HG03469 (cell line): ENCODE measurements around the gene SPINK2.

Experiments
- ATAC-seq: cut with Tn5 transposase; IDR thresholded peaks from one replicate; pipeline ENCODE4 v1.9.1; 2021; ENCODE audit warnings: mild to moderate bottlenecking, moderate library complexity, moderate number of reproducible peaks; ENCODE audit not compliant: unreplicated experiment

Gene SPINK2, protein sequence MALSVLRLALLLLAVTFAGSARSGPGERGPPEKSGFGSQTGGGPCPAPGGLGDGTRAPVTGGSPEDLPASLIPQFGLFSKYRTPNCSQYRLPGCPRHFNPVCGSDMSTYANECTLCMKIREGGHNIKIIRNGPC

DNA sequence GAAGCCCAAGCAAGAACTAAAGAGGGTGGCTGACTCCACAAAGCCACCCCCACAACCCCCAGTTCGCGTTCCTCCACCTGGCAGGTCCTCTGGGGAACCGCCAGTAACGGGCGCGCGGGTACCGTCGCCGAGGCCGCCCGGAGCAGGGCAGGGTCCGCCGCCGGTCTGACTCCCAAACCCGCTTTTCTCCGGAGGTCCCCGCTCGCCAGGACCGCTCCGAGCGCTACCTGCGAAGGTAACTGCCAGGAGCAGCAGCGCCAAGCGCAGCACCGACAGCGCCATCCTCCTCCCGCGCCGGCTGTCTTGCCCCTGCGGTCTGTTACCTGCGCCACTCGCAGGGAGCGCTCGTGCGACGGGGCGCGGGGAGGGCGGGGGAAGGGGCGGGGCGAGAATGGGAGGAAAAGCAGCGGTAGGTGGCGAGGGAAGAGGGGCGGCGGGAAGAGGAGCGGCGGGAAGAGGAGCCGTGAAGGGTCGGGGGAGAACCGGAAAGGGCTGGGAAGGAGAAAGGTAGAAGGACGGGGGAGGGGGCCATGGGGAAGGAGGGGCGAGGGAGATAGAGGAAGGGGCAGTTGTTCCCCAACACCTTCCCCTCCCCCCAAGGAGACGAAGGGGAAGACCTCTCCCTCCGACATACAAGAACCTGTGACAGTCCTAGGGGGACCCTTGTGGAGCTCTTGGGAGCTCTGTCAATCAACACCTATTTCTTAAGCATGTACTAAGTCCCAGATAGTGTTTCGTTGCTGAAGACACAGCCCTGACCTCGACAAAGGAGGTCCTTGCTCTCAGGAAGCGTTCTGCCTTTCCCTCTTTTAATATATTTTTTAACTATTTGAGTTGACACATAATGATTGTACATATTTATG, at the start of gene SPINK2:
SPINK2 (minus strand) TSS at position 321 of the 863 bp plus-strand sequence; CDS start at position 282, 39 bp downstream.
- ATAC-seq = no peak

DNA sequence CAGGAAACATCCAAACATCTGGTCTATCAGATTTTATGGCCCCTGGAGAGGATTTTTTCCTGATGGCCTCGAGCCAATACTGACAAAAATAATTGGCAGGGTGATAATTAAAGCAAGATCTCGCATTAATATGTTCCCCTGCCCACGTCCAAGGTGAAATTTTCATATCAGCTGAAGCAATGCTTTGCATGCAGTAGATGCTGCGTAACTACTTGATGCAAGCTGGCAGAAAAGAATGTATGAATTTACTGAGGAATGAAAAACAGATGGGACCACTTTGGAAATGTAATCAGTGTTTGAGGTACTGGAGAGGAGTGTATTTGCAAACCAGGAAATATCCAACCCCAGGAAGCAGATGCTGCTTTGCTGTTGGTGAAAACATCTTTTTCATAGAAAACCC, 49.4 kb upstream of the SPINK2 start:
- ATAC-seq = no peak

DNA sequence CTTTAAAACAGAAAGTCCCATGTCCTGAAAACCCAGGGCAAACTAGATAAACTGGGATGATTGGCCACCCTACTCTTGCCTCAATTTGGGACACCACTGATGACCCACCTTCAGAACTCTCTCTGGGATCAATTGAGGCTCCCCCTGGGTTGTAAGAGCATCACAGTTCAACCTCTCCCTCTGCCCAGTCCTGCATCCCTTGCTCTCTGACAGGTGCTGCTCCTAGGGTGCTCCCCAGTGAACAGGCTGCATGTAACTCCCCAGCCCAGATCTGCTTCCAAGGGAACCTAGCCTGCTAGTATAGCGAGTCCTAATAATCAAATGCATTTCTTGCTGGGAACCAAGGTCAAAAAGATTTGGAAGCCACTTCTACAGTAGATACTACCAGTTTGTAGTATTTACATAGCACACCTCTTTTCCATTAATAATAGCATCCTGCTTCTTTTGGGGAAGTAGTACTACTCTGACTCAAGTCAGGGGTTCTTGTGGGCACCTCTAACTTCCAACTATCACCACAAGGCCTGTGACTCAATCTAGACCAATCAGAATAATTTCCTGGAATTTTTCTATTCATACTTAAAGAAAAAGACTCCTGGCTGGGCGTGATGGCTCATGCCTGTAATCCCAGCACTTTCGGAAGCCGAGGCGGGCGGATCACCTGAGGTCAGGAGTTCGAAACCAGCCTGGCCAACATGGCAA, 42.1 kb upstream of the SPINK2 start:
- ATAC-seq = peak; percentile 51

DNA sequence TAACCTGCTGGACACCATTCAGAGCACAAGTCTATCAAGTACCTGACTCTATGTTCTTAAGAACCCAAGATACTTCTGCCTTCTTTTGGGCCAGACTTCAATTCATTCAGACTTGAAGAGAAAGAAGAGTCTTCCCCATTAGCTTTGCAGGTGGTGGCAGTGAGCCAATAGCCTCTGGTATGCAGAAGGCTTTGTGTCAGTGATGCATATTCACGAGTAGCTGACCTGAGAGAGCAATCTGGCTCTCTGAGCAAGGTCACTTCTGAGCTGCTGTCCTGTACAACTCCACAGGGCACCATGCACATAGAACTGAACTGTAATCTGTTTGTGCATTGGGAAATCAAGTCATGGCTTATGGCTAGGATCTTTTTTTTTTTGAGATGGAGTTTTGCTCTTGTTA, 39.9 kb upstream of the SPINK2 start:
- ATAC-seq = no peak

DNA sequence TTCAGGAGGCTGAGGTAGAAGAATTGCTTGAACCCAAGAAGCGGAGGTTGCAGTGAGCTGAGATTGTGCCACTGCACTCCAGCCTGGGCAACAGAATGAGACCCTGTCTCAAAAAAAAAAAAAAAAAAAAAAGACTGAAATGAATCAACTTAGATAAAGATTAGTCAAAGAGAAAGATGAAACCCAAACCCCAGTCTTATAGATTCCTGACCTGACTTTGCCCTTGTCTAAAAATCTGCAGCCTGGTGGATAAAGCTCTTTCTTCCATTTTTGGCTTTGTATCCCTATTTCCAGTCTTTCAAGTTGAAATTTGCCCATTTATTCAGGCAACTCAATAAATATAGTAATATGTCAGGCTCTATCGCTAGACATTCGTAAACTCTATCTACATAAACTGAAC, 39.3 kb upstream of the SPINK2 start:
- no peak for ATAC-seq

DNA sequence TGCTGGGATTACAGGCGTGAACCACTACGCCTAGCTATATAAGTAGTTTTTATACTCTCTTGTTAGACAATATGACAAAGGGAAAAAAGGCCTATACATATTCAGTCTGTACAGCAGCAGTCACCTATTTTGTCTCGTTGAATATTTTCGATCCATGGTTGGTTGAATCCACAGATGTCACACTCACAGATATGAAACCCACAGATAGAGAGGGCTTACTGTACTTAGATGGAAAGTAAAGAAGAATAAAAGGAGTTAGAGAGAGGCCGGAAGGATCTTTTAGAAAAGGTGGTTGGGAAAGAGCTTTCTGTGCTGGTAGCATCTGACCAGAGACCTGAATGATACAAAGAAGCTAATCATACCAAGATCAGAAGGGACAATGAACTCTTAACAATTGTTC, 38.3 kb upstream of the SPINK2 start:
- ATAC-seq = peak; percentile 37

DNA sequence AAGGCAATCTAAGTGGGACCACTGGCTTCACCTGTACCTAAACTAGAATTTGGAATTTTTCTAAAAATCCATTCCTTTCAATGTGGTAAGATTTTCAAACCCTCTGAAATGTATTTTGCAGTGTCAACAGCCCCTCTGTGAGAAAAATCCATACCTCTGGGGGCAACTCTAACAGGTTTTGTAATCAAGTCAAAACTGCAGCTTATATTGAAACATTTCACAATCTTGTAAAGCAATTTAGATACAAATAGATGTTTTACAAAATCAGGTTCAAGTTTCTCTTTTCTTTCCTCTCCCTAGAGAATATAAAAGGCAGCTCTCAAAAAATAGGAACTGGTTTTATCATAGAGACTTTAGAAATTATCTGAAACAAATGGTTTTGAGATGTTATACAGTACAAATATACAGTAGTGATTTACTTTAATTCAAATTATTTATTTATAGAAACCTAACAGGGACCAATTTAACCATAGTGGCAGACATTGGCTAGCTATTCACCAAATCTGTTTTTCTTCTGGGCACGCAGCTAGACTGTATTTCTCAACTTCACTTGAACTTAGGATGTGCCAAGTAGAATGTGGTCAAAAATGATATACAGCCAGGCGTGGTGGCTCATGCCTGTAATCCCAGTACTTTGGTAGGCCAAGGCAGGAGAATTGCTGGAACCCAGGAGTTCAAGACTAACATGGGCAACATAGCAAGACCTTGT, 36.3 kb upstream of the SPINK2 start:
- ATAC-seq = no peak

DNA sequence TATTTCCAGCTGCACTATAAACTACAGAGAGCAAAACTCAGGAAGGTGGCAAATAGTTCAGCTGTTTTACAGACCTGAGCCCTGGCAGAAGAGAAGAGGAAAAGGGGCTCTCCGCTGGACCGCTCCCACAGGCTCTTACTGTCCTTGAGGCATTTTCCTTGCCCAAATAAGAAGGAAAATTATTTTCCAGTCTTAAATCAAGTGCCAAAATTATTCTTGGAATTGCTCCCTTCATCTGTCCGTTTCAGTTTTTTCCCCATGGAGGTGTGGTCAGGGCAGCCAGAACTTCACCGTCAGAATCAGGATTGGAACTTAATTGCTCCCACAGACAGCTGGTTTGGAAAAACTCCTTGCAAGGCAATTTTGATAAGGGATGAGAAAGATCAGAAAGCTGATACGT, 35.2 kb upstream of the SPINK2 start:
- ATAC-seq = no peak

DNA sequence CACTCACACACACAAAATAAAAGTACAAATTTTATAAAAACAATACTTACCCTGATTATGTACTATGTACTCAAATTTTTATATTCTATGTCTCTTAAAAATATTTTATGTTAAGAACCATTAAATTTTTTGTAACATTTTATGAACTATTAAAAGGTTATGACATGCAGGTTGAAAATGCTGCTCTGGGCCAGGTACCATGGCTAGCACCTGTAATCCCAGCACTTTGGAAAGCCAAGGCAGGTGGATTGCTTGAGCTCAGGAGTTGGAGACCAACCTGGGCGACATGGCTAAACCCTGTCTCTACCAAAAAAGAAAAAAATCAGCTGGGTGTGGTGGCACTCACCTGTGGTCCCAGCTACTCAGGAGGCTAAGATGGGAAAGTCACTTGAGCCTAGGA, 29.4 kb upstream of the SPINK2 start:
- no peak for ATAC-seq

DNA sequence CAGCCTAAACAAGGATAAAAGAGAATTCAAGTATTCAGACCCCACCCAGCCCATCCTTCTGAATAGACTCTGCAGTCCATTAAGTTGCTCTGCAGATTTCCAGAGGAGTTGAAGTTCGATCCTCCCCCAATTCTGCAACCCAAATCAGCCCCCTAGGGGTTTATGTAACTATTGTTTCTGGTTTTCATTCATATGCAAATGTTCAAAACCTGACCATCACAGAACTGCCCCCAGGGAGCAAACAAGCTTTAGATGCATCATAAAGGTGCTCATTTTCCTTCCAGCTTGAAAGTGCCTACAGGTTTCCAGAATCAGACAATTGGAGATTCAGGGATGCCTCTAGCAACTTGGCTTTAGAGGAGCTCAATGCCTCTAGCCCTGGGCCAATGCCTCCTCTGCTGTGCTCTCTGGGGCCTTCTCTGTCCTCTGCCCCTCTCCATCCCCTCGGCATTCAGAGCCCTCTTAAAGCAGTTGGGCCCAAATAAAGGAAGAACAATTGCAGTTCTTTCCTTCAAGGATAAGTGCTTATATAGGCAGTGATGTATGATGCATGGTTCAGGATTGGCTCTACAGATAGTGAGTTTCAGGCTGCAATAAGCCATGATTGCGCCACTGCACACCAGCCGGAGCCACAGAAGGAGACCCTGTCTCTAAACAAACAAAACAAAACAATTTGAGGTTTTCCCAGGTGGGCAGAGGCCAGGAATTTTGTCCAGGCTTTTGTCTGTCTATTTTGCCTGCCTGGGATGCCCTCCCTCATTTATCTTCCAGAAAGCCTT, 23.5 kb upstream of the SPINK2 start:
- no peak for ATAC-seq

DNA sequence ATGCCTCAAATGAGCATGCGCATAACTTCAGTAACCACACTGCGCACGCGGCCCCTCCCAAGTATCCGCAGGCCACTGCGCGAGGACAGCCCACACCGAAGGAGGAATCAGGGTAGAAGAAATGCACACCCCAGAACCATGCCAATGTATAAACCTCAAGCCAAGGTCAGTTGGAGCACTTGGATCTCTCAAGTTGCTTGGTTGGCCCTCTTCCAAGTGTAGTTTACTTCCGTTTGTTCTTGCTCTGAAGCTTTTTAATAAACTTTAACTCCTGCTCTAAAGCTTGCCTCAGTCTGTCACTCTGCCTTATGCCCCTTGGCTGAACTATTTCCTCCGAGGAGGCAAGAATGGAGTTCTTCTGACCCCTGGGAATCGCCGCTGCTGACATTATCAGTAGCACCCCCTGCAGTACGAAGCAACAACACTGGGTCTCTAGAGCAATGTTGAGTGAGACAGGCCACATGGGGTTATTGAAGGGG, 22.0 kb upstream of the SPINK2 start:
- ATAC-seq = no peak

DNA sequence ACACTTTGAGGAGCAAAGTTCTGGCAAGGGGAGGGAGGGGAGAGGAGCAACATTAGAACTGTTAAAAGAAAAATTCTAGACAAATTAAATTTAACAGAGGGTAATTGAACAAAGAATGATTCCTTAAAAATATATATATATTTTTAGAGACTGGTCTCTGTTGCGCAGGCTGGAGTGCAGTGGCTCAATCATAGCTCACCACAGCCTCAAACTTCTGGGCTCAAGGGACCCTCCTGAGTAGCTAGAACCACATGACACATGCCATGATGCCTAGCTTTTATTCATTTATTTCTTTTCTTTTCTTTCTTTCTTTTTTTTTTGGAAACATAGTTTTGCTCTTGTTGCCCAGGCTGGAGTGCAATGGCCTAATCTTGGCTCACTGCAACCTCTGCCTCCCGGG, 19.1 kb upstream of the SPINK2 start:
- no peak for ATAC-seq

DNA sequence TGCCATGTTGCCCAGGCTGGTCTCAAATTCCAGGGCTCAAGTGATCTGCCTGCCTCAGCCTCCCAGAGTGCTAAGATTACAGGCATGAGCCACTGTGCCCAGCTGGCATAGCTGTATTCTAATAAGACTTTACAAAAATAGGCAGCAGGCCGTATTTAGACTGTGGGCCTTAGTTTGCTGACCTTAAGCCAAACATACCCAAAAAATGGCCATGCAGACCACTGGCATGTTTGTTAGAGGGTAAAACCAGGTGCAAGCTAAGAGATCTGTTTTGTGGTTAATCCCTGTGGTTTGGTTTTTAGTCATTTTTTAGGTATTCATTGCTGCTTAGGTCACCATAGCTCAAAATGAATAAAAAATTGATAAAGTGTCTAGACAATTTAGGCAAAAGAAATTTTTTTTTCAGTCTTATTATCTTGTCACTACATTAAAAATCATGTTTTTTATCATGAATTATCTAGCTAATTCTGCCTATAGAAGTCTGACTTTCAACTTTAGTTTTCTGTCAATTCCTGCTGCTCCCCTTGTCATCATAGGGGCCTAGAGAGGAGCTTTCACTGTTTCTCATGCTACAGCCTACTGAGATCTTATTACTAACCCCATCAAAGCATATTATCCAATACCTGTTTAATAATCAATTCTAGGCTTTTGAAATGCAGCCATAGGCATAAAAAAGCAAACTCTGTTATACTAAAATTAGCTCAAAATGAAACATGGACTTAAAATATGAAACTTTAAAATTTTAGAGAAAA, 7.5 kb upstream of the SPINK2 start:
- ATAC-seq = peak; percentile 62

DNA sequence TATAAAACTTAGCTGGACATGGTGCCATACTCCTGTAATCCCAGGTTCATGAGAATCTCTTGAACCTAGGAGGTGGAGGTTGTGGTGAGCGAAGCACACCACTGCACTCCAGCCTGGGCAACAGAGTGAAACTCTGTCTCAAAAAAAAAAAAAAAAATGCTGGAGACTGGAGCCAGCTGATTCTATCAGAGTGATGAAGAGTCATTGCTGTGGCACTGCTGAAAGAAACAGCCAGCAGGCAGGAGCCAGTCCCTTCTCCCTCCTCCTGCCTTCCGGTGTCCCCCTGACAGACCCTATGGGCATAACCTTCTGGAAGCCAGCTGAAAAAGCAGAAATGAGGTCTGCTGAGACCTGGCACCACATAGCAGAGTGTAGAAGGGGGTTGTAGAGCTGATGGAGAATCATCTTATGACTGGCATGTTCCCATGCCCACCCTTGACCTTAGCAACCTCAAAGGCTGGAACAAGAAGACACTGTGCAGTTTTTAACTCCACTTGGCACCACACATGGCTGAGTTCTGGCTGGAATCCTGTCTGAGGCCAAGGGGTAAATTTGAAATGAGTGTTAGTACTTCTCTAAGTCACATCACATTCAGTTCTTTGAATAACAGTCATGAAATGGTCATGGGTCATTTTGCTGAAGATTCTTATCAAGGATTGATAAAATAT, 2.6 kb upstream of the SPINK2 start:
- ATAC-seq = no peak

DNA sequence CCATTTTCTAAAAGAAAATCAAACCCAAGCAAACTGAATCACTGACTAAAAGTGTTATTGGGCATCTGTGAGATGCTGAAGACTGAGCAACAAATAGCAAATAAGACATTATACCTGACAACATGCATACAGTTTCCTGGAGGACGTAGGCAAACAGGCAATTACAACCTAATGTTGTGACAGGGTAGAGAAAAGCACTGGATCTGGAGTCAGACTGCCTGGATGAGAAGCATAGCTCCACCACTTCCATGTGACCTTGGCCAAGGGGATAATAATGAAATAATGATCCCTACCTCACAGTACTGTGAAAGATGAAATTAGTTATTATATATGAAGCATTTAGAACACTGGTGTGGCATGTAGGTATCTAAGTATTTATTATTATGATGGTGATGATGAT, 2.7 kb downstream of the SPINK2 start:
- no peak for ATAC-seq

DNA sequence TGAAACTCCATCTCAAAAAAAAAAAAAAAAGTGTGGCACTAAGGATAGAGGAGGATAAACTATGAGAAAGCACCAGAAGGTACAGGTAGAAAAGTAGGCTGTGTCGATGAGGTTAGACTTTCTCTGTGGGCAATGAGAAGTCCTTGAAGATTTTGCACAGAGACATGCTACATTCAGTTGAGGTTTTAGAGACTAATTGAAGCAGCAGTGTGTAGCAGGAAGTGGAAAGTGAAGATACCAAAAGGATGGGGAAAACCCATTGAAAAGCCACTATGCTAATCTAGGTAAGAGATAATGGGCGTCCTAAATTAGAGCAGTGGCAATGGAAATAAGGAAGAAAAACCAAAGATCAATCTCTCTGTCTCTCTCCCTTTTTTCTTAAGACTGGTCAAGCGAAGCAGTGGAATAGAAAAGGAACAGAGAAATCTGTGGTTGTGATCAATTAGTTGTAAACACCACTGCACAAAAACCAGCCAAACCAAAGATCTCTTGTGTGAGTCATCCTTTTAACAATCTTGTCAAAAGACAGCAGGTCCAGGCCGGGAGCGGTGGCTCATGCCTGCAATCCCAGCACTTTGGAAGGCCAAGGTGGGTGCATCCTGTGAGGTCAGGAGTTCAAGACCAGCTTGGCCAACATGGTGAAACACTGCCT, 3.5 kb downstream of the SPINK2 start:
- ATAC-seq = peak; percentile 86

DNA sequence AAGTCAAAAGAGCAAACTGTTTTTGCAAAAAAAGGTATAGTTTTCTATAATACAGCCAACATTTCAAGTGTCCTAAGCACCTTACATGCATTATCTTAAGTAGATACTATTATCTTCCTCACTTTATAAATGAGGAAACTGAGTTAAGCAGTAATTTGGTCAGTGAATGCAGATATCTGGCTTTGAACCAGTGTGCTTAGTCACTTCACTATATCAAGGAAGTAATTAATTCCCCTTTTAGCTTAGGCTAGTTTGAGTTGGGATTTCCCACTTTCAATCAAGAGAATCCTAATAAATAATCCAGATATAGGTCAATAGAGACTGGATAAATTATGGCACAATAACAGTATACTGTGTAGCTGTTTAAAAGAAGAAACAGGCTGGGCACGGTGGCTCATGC, 14.8 kb downstream of the SPINK2 start:
- no peak for ATAC-seq

DNA sequence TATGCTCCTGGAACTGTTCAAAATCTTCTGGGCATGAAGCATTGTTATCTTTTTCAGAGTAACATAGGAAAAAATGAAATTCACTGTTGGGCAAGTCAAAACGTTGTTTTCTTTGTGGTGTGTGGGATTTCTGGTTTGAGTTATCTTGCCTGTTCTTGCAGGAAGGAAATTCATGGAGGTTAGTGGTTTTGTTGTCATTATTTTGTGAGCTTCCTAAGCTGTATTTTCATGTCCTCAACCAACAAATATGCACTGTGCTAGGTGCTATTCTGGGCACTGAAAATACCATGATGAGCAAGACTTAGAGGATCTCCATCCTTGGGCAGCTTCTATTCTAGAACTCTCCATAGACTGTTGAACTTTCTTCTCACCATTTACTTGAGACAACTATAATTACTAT, 16.9 kb downstream of the SPINK2 start:
- ATAC-seq = no peak

DNA sequence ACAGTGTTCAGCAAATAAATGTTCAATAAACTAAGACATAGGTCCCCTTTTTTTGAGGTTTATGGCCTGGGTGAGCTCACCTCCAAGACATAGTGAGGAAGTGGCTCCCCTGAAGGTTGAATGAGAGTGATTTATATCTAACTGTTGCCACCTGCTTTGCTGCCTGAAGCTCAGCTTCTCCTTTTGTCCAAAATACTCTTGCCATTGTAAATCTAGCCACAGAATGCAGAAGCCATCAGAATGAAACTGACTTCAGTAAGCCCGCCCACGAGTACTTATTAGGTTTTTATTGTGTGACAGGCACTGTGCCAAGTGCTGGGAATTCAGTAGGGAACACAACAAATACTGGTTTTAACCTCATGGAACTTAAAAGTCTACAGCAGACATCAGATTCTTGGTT, 18.0 kb downstream of the SPINK2 start:
- peak; percentile 52 for ATAC-seq
